H1 (cell line): ENCODE data around the gene KMT5C. TPM values are rescaled to one million over a fixed set of nuclear protein-coding genes. Genes with fewer than 3 reads are reported as not detected.

Experiments
- CHD2 ChIP-seq: IDR thresholded peaks from 2 replicates; pipeline ENCODE4 v1.6.1; 2012; ENCODE audit warnings: low read length, improper control_type of control experiment
- CREB1 ChIP-seq: IDR thresholded peaks from 2 replicates; pipeline ENCODE4 v1.6.1; 2012; ENCODE audit warnings: inconsistent platforms
- HDAC2 ChIP-seq, 2 experiments: fragments of 300-600 bp in 1 of 2; sonication (generic) in 1 of 2; IDR thresholded peaks; 2 replicates each; pipeline ENCODE4 v1.6.1; 2011 to 2012; ENCODE audit warnings: low read depth in 2 of 2, low read length in 2 of 2, mild to moderate bottlenecking in 2 of 2, moderate library complexity in 2 of 2, borderline replicate concordance in 1 of 2, inconsistent platforms in 1 of 2
- RAD21 ChIP-seq, 2 experiments: IDR thresholded peaks in 1 of 2; conservative IDR thresholded peaks in 1 of 2; 2 replicates each; pipeline ENCODE4 v1.6.1; 2011; ENCODE audit warnings: low read depth in 2 of 2, low read length in 2 of 2, improper control_type of control experiment in 1 of 2, inconsistent platforms in 1 of 2, mild to moderate bottlenecking in 1 of 2, moderate library complexity in 1 of 2
- TAF1 ChIP-seq: IDR thresholded peaks from 2 replicates; pipeline ENCODE4 v1.6.1; 2011; ENCODE audit warnings: mild to moderate bottlenecking, low read depth, low read length
- polyA plus RNA-seq, 7 experiments: library from polyadenylated mRNA; depleted of rRNA in 3 of 7; stranded (reverse) in 5 of 7; unstranded in 2 of 7; fragments of >200 nt in 5 of 7; fragments of 200-250 nt in 2 of 7; gene quantifications; 1 replicate in 5 of 7; 2 replicates in 1 of 7; 4 replicates in 1 of 7; pipeline versions ENCODE4 v1.2.1 to v1.2.3, GENCODE V29; 2011 to 2013; ENCODE audit warnings: missing spikeins in 2 of 7, mixed read lengths in 2 of 7
- total RNA-seq: library from RNA; stranded (reverse); fragmentation: NEBNext Ultra II Directional; extraction: Animal tissue kit (Norgen Biotek cat#: 25700); gene quantifications from 2 replicates; pipeline ENCODE4 v1.2.1, GENCODE V29; 2021
- TF ChIP-seq, protein P1 (sequence below), 3 experiments: IDR thresholded peaks; 1 replicate in 2 of 3; 2 replicates in 1 of 3; pipeline versions ENCODE4 v1.5.1 to v1.6.1; 2011; ENCODE audit warnings: low read length in 3 of 3, mild to moderate bottlenecking in 3 of 3, inconsistent platforms in 2 of 3, low read depth in 1 of 3, moderate library complexity in 1 of 3; ENCODE audit not compliant: insufficient read depth in 1 of 3; ENCODE audit errors: control extremely low read depth in 1 of 3

Gene KMT5C
- total and polyA plus RNA-seq, 2 of the 8 experiments (the other 6 are each of a cell fraction or from before 2014, with no cell fraction given) = 24.9 to 31.5 TPM

DNA sequence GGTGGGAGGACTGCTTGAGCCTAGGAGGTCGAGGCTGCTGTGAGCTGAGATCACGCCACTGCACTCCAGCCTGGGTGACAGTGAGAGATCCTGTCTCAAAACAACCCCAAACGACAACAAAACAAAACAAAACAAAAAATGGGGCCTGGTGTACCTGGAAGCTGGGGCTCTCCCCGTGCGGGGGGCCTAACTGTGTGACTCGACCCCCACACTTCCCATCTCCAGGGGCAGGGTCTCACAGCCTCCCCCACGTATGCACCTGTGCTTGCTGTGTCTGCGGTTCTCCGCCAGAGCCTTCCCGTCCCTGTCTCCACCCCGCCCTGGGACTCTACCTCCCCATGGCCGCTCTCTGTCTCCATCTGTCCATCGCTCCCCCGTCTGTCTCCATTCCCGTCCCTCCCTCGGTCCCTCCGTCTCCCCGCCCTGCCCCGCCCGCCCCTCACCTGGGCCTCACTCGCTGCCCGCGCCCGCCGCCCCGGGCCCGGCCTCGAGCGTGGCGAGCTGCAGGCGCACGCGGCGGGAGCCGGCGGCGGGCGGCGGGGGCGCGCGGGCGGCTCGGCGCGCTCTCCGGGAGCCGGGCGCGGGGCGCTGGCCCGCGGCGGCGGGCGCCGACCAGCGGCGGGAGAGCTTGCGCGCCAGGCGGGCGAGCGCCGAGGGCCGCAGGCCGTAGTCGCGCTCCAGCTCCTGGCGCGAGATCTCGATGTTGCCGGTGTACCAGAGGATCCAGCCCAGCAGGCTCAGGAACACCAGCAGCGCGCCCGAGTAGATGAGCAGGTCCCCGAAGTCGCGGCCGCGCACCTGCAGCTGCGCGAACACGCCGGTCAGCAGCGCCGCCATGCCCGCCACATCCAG lies 43.8 kb downstream of the KMT5C start (continued):
- TF ChIP-seq, protein P1, sequence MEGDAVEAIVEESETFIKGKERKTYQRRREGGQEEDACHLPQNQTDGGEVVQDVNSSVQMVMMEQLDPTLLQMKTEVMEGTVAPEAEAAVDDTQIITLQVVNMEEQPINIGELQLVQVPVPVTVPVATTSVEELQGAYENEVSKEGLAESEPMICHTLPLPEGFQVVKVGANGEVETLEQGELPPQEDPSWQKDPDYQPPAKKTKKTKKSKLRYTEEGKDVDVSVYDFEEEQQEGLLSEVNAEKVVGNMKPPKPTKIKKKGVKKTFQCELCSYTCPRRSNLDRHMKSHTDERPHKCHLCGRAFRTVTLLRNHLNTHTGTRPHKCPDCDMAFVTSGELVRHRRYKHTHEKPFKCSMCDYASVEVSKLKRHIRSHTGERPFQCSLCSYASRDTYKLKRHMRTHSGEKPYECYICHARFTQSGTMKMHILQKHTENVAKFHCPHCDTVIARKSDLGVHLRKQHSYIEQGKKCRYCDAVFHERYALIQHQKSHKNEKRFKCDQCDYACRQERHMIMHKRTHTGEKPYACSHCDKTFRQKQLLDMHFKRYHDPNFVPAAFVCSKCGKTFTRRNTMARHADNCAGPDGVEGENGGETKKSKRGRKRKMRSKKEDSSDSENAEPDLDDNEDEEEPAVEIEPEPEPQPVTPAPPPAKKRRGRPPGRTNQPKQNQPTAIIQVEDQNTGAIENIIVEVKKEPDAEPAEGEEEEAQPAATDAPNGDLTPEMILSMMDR (IDR thresholded peaks at IDR 0.05; ENCODE audit: control extremely low read depth in 1 of 3, insufficient read depth in 1 of 3, low read depth in 1 of 3, low read length in 3 of 3) = peak in 1 of 3 experiments; percentile 18; a peak in 1 of 4 replicates
- TF ChIP-seq RAD21 (IDR thresholded peaks at IDR 0.05 in 1 of 2, conservative IDR thresholded peaks at IDR 0.05 in 1 of 2; ENCODE audit: low read depth in 2 of 2, low read length in 2 of 2) (peak in 1 of 2 experiments; percentile 34; a peak in 2 of 4 replicates), CREB1 (peak; percentile 21; the same call in 1 of the 2 replicates), TAF1 (0 out of 2 replicates have a peak, but pooled peaks have one; percentile 5), CHD2 (peak; percentile 48), HDAC2 (IDR thresholded peaks at IDR 0.05; ENCODE audit: borderline replicate concordance in 1 of 2, low read depth in 2 of 2, low read length in 2 of 2) (no peak)
